Neural cell (in vitro differentiated cells): ENCODE data around the gene GOLGA6D. TPM values are rescaled to one million over a fixed set of nuclear protein-coding genes. Genes with fewer than 3 reads are reported as not detected.
"Not testable (repeated sequence)": the region's sequence is repeated elsewhere in the genome, so short reads cannot be mapped to it uniquely, and the experiment has no call there.

Source experiments
- H2AFZ ChIP-seq: fragments of 200-600, 300-800 bp; sonication (generic), shearing (Covaris generic); 2 replicates; pipeline ENCODE4 v1.6.0; 2014; ENCODE audit warnings: low read depth, mild to moderate bottlenecking, antibody characterized with exemption, low read length, moderate library complexity
- H3F3A ChIP-seq: fragments of 200-600 bp; shearing (Covaris generic); 2 replicates; pipeline ENCODE4 v1.6.1; 2016; ENCODE audit warnings: mild to moderate bottlenecking, moderate library complexity, mixed read lengths, antibody characterized with exemption, low read length; ENCODE audit not compliant: insufficient read depth, poor library complexity, severe bottlenecking
- H3K27ac ChIP-seq: fragments of 200-600, 300-800 bp; sonication (generic), shearing (Covaris generic); 2 replicates; pipeline ENCODE4 v1.5.1; 2014; ENCODE audit warnings: mild to moderate bottlenecking, low read length, moderate library complexity
- H3K27me3 ChIP-seq: fragments of 300-800, 200-600 bp; sonication (generic), shearing (Covaris generic); 2 replicates; pipeline ENCODE4 v1.6.0; 2014; ENCODE audit warnings: mild to moderate bottlenecking, low read depth, low read length, moderate library complexity; ENCODE audit not compliant: insufficient read depth
- H3K36me3 ChIP-seq: fragments of 300-800, 200-600 bp; sonication (generic), shearing (Covaris generic); 2 replicates; pipeline ENCODE4 v1.5.1; 2014; ENCODE audit warnings: mild to moderate bottlenecking, antibody characterized with exemption, low read length, moderate library complexity; ENCODE audit not compliant: insufficient read depth
- H3K4me2 ChIP-seq: fragments of 300-800, 200-600 bp; sonication (generic), shearing (Covaris generic); 2 replicates; pipeline ENCODE4 v1.6.0; 2014; ENCODE audit warnings: mild to moderate bottlenecking, low read length
- H3K4me3 ChIP-seq: fragments of 300-800, 200-600 bp; sonication (generic), shearing (Covaris generic); 2 replicates; pipeline ENCODE4 v1.5.1; 2014; ENCODE audit warnings: mild to moderate bottlenecking, low read length, moderate library complexity
- H3K79me2 ChIP-seq: fragments of 200-600 bp; shearing (Covaris generic); replicated peaks from 2 replicates; pipeline ENCODE4 v1.6.0; 2014; ENCODE audit warnings: mild to moderate bottlenecking, low read length, moderate library complexity; ENCODE audit not compliant: insufficient read depth
- H3K9ac ChIP-seq: fragments of 300-800, 200-600 bp; sonication (generic), shearing (Covaris generic); 2 replicates; pipeline ENCODE4 v1.6.1; 2016; ENCODE audit warnings: mild to moderate bottlenecking, low read length, mixed read lengths
- H3K9me2 ChIP-seq: fragments of 200-600 bp; shearing (Covaris generic); 2 replicates; pipeline ENCODE4 v1.6.1; 2016; ENCODE audit warnings: mild to moderate bottlenecking, low read length, mixed read lengths; ENCODE audit not compliant: insufficient read depth
- H3K9me3 ChIP-seq: fragments of 200-600, 300-800 bp; sonication (generic), shearing (Covaris generic); 2 replicates; pipeline ENCODE4 v1.6.1; 2016; ENCODE audit warnings: mild to moderate bottlenecking, mixed run types, low read length, moderate library complexity, mixed read lengths
- H4K20me1 ChIP-seq: fragments of 200-600 bp; shearing (Covaris generic); 2 replicates; pipeline ENCODE4 v1.6.1; 2016; ENCODE audit warnings: mild to moderate bottlenecking, mixed run types; ENCODE audit not compliant: insufficient read depth
- EP300 ChIP-seq: fragments of 450-650 bp; conservative IDR thresholded peaks from 2 replicates; pipeline ENCODE4 v1.6.1; 2014; ENCODE audit warnings: antibody characterized with exemption, mild to moderate bottlenecking, moderate library complexity; ENCODE audit not compliant: poor library complexity, severe bottlenecking
- EZH2 ChIP-seq: fragments of 200-600, 300-800 bp; shearing (Covaris generic), sonication (generic); IDR thresholded peaks from 2 replicates; pipeline ENCODE4 v1.6.1; 2014; ENCODE audit warnings: antibody characterized with exemption, low read length, borderline replicate concordance, mild to moderate bottlenecking; ENCODE audit not compliant: insufficient read depth, poor library complexity, severe bottlenecking
- MXI1 ChIP-seq: fragments of 450-650 bp; conservative IDR thresholded peaks from 2 replicates; pipeline ENCODE4 v1.6.1; 2014; ENCODE audit warnings: antibody characterized with exemption, mild to moderate bottlenecking; ENCODE audit not compliant: poor library complexity, severe bottlenecking
- POLR2AphosphoS5 ChIP-seq: IDR thresholded peaks from 2 replicates; pipeline ENCODE4 v1.6.1; 2012
- RAD21 ChIP-seq: fragments of 450-650 bp; conservative IDR thresholded peaks from 2 replicates; pipeline ENCODE4 v1.6.1; 2014; ENCODE audit warnings: antibody characterized with exemption, mild to moderate bottlenecking, moderate library complexity
- SMC3 ChIP-seq: fragments of 450-650 bp; conservative IDR thresholded peaks from 2 replicates; pipeline ENCODE4 v1.6.1; 2014; ENCODE audit warnings: antibody characterized with exemption, mild to moderate bottlenecking, moderate library complexity; ENCODE audit not compliant: poor library complexity
- TAF1 ChIP-seq: IDR thresholded peaks from 2 replicates; pipeline ENCODE4 v1.6.1; 2012; ENCODE audit warnings: low read depth
- polyA plus RNA-seq: library from polyadenylated mRNA; depleted of rRNA; stranded (reverse); fragments of >200 nt; gene quantifications from 2 replicates; pipeline ENCODE4 v1.2.3, GENCODE V29; 2014
- TF ChIP-seq, protein P1 (sequence below): fragments of 450-650 bp; IDR thresholded peaks from 2 replicates; pipeline ENCODE4 v1.5.1; 2014; ENCODE audit warnings: antibody characterized with exemption, mild to moderate bottlenecking, moderate library complexity; ENCODE audit not compliant: poor library complexity, severe bottlenecking
- TF ChIP-seq, protein P2 (sequence below): IDR thresholded peaks from 2 replicates; pipeline ENCODE4 v1.6.1; 2012; ENCODE audit warnings: borderline replicate concordance

Gene GOLGA6D
- polyA plus RNA-seq, 1 donor from 2014 or later = not detected

DNA sequence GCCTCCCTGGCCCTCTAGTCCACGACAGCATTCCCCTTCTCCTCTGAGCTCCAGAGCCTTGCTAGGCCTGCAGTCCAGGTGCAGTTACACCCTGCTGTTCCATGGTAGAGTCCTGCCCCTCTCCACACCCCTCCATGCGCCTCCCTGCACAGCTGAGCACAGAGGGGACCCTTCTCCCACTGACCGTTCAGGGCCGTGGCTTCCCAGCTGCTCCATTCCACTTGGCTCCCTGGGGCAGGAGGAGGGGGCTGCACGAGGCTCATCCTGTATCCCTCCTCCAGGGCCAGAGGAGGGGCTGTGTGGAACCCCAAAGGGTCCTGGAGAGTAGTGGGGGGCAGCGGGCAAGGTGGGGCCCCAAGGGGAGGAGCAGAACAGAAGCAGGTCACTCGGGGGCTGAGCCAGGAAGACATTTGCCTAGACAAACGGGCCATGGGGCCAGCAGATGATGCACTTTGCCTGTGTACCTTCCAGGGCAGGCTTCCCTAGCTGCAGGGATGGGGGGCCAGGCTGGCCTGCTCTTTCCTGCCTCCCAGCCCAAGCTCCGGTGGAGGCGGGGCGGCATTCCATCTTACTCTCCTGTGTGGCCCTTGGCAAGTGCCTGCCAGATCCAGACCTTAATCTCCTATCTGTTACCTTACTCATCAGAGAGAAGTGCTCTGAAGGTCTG lies 45.2 kb upstream of the GOLGA6D start:
- TF ChIP-seq, protein P1, sequence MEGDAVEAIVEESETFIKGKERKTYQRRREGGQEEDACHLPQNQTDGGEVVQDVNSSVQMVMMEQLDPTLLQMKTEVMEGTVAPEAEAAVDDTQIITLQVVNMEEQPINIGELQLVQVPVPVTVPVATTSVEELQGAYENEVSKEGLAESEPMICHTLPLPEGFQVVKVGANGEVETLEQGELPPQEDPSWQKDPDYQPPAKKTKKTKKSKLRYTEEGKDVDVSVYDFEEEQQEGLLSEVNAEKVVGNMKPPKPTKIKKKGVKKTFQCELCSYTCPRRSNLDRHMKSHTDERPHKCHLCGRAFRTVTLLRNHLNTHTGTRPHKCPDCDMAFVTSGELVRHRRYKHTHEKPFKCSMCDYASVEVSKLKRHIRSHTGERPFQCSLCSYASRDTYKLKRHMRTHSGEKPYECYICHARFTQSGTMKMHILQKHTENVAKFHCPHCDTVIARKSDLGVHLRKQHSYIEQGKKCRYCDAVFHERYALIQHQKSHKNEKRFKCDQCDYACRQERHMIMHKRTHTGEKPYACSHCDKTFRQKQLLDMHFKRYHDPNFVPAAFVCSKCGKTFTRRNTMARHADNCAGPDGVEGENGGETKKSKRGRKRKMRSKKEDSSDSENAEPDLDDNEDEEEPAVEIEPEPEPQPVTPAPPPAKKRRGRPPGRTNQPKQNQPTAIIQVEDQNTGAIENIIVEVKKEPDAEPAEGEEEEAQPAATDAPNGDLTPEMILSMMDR = no peak
- no peak for TF ChIP-seq MXI1
- TF ChIP-seq RAD21 = no peak
- TF ChIP-seq EP300 = no peak
- TF ChIP-seq EZH2 = no peak
- TF ChIP-seq POLR2AphosphoS5 = no peak
- no peak for TF ChIP-seq TAF1
- no peak for TF ChIP-seq SMC3
- TF ChIP-seq, protein P2, sequence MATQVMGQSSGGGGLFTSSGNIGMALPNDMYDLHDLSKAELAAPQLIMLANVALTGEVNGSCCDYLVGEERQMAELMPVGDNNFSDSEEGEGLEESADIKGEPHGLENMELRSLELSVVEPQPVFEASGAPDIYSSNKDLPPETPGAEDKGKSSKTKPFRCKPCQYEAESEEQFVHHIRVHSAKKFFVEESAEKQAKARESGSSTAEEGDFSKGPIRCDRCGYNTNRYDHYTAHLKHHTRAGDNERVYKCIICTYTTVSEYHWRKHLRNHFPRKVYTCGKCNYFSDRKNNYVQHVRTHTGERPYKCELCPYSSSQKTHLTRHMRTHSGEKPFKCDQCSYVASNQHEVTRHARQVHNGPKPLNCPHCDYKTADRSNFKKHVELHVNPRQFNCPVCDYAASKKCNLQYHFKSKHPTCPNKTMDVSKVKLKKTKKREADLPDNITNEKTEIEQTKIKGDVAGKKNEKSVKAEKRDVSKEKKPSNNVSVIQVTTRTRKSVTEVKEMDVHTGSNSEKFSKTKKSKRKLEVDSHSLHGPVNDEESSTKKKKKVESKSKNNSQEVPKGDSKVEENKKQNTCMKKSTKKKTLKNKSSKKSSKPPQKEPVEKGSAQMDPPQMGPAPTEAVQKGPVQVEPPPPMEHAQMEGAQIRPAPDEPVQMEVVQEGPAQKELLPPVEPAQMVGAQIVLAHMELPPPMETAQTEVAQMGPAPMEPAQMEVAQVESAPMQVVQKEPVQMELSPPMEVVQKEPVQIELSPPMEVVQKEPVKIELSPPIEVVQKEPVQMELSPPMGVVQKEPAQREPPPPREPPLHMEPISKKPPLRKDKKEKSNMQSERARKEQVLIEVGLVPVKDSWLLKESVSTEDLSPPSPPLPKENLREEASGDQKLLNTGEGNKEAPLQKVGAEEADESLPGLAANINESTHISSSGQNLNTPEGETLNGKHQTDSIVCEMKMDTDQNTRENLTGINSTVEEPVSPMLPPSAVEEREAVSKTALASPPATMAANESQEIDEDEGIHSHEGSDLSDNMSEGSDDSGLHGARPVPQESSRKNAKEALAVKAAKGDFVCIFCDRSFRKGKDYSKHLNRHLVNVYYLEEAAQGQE = no peak
- Histone ChIP-seq H3K9me3 (no peaks in the 10 kb centered on the region), H2AFZ (no peak overlapping the region), H4K20me1 (no peaks in the 10 kb centered on the region), H3K9ac (no peak overlapping the region), H3K9me2 (no peaks in the 10 kb centered on the region), H3K27ac (no peak overlapping the region), H3K4me3 (no peak overlapping the region), H3K27me3 (no peaks in the 10 kb centered on the region), H3K36me3 (no peaks in the 10 kb centered on the region), H3K79me2 (no peaks in the 10 kb centered on the region), H3F3A (no peaks in the 10 kb centered on the region), H3K4me2 (no peak overlapping the region)

DNA sequence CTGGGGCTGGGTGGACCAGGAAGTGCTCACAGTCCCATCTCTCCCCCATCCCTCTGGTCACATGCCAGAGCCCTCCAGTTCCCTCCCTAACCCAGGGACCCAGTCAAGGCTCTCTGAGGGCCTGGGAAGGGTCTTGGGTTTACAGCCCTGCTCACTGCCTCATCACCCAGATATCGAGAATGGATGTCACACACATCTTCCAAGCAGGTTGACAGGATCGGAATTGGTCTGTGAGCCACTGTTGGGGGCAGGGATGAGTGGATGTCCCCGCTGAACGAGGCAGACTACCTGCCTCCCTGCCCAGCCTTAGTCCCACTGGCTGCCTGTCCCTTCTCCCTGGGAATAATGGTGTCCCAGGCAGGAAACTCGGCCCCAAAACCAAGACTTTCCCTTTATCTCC lies 44.5 kb upstream of the GOLGA6D start:
- no peak overlapping the region for H2AFZ ChIP-seq
- H3F3A ChIP-seq = no peaks in the 10 kb centered on the region
- H3K79me2 ChIP-seq = no peaks in the 10 kb centered on the region
- no peaks in the 10 kb centered on the region for H3K36me3 ChIP-seq
- H3K27ac ChIP-seq = no peak overlapping the region
- no peaks in the 10 kb centered on the region for H3K9me2 ChIP-seq
- no peaks in the 10 kb centered on the region for H3K27me3 ChIP-seq
- no peak overlapping the region for H3K9ac ChIP-seq
- no peaks in the 10 kb centered on the region for H3K9me3 ChIP-seq
- H3K4me2 ChIP-seq = no peak overlapping the region
- no peak for TF ChIP-seq RAD21
- TF ChIP-seq EZH2 = no peak
- no peak for TF ChIP-seq SMC3
- TF ChIP-seq POLR2AphosphoS5 = no peak
- TF ChIP-seq, protein P1 = no peak
- no peak for TF ChIP-seq EP300
- no peak for TF ChIP-seq MXI1
- TF ChIP-seq, protein P2 = no peak
- no peak for TF ChIP-seq TAF1
- H4K20me1 ChIP-seq = no peaks in the 10 kb centered on the region
- H3K4me3 ChIP-seq = no peak overlapping the region

DNA sequence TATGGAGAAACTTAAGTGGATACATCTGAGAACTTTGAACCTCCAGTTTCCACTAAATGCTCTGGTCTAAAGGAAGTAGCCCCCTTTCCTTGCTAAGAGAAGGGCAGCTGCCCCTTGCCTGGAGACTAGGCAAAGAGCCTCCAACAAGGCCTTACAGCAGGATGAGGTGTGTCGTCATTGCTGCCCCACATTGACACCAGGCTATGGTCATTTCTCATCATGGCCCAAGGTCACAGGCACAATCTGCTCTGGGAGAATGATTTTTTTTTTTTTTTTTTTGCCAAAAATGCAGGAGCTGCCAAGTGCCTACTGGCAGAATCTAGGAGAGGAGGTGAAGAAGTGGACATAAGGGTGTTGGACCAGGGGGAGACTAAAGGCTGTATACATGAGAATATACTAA lies 36.9 kb upstream of the GOLGA6D start:
- H3F3A ChIP-seq, H3K9ac ChIP-seq, H3K9me3 ChIP-seq, H3K36me3 ChIP-seq, H2AFZ ChIP-seq, H3K4me2 ChIP-seq, H3K9me2 ChIP-seq, H3K79me2 ChIP-seq, H3K27ac ChIP-seq, H4K20me1 ChIP-seq, H3K27me3 ChIP-seq, H3K4me3 ChIP-seq: not testable (repeated sequence)
